IMR-90 (cell line): Measurements from ENCODE around the gene SLC23A2.

Experiments used
- CEBPB ChIP-seq: IDR thresholded peaks from 2 replicates; pipeline ENCODE4 v1.6.1; 2012; ENCODE audit warnings: low read depth, low read length, improper control_type of control experiment
- CHD1 ChIP-seq: IDR thresholded peaks from 2 replicates; pipeline ENCODE4 v1.6.1; 2012; ENCODE audit warnings: low read depth, low read length, improper control_type of control experiment
- MAZ ChIP-seq: IDR thresholded peaks from 2 replicates; pipeline ENCODE4 v1.6.1; 2012; ENCODE audit warnings: low read depth, mild to moderate bottlenecking, low read length, improper control_type of control experiment, moderate library complexity, borderline replicate concordance
- POLR2A ChIP-seq: IDR thresholded peaks from 2 replicates; pipeline ENCODE4 v1.6.1; 2012; ENCODE audit warnings: mild to moderate bottlenecking, low read depth, low read length
- RAD21 ChIP-seq: IDR thresholded peaks from 2 replicates; pipeline ENCODE4 v1.6.1; 2012; ENCODE audit warnings: low read length, improper control_type of control experiment
- RCOR1 ChIP-seq: IDR thresholded peaks from 2 replicates; pipeline ENCODE4 v1.6.1; 2012; ENCODE audit warnings: mild to moderate bottlenecking, low read length, improper control_type of control experiment; ENCODE audit not compliant: insufficient replicate concordance
- RFX5 ChIP-seq: IDR thresholded peaks from 2 replicates; pipeline ENCODE4 v1.8.0; 2012; ENCODE audit warnings: low read depth, mild to moderate bottlenecking, low read length, moderate library complexity
- SMC3 ChIP-seq: fragments of 150-350 bp; IDR thresholded peaks from 2 replicates; pipeline ENCODE4 v1.6.1; 2016; ENCODE audit warnings: low read depth, mild to moderate bottlenecking, antibody characterized with exemption, low read length, moderate library complexity
- USF2 ChIP-seq: fragments of 150-350 bp; IDR thresholded peaks from 2 replicates; pipeline ENCODE4 v1.6.1; 2017; ENCODE audit warnings: mild to moderate bottlenecking, antibody characterized with exemption, low read length, low read depth
- TF ChIP-seq, protein P1 (sequence below): fragments of 150-350 bp; IDR thresholded peaks from 2 replicates; pipeline ENCODE4 v1.6.1; 2016; ENCODE audit warnings: low read depth, mild to moderate bottlenecking, low read length, moderate library complexity, borderline replicate concordance
- TF ChIP-seq, protein P2 (sequence below): conservative IDR thresholded peaks from 2 replicates; pipeline ENCODE4 v1.5.1; 2012; ENCODE audit warnings: mild to moderate bottlenecking, low read depth, low read length, improper control_type of control experiment

- TF ChIP-seq, protein P1, sequence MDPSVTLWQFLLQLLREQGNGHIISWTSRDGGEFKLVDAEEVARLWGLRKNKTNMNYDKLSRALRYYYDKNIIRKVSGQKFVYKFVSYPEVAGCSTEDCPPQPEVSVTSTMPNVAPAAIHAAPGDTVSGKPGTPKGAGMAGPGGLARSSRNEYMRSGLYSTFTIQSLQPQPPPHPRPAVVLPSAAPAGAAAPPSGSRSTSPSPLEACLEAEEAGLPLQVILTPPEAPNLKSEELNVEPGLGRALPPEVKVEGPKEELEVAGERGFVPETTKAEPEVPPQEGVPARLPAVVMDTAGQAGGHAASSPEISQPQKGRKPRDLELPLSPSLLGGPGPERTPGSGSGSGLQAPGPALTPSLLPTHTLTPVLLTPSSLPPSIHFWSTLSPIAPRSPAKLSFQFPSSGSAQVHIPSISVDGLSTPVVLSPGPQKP, result no peak
- TF ChIP-seq, protein P2, sequence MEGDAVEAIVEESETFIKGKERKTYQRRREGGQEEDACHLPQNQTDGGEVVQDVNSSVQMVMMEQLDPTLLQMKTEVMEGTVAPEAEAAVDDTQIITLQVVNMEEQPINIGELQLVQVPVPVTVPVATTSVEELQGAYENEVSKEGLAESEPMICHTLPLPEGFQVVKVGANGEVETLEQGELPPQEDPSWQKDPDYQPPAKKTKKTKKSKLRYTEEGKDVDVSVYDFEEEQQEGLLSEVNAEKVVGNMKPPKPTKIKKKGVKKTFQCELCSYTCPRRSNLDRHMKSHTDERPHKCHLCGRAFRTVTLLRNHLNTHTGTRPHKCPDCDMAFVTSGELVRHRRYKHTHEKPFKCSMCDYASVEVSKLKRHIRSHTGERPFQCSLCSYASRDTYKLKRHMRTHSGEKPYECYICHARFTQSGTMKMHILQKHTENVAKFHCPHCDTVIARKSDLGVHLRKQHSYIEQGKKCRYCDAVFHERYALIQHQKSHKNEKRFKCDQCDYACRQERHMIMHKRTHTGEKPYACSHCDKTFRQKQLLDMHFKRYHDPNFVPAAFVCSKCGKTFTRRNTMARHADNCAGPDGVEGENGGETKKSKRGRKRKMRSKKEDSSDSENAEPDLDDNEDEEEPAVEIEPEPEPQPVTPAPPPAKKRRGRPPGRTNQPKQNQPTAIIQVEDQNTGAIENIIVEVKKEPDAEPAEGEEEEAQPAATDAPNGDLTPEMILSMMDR, result no peak
- no peak for TF ChIP-seq MAZ
- TF ChIP-seq CEBPB, result no peak
- TF ChIP-seq POLR2A, result no peak
- TF ChIP-seq USF2, result no peak
- no peak for TF ChIP-seq RCOR1
- no peak for TF ChIP-seq CHD1
- TF ChIP-seq RFX5, result no peak
- TF ChIP-seq RAD21, result no peak
- TF ChIP-seq SMC3, result no peak
Measured at GRCh38 chr20:4919047-4919704, 82.1 kb downstream of the SLC23A2 start.
